GM12878 (cell line): ENCODE measurements around the gene CTNNA2. TPM values are rescaled to one million over a fixed set of nuclear protein-coding genes. Genes with fewer than 3 reads are reported as not detected.

ENCODE experiments used
- ATF2 ChIP-seq: IDR thresholded peaks from 2 replicates; pipeline ENCODE4 v1.6.1; 2012; ENCODE audit warnings: low read length, inconsistent platforms
- BRCA1 ChIP-seq: IDR thresholded peaks from 2 replicates; pipeline ENCODE4 v1.6.1; 2011; ENCODE audit warnings: low read depth, low read length, improper control_type of control experiment
- CBX3 ChIP-seq: fragments of 200-600 bp; sonication (generic); IDR thresholded peaks from 2 replicates; pipeline ENCODE4 v1.6.1; 2016; ENCODE audit warnings: low read depth, borderline replicate concordance
- CBX5 ChIP-seq: sonication (generic); IDR thresholded peaks from 2 replicates; pipeline ENCODE4 v1.6.1; 2016; ENCODE audit warnings: low read depth, moderate library complexity, mild to moderate bottlenecking, inconsistent platforms
- CEBPB ChIP-seq, 2 experiments: fragments of 150-350 bp in 1 of 2; IDR thresholded peaks; 2 replicates each; pipeline ENCODE4 v1.6.1; 2012 to 2014; ENCODE audit warnings: low read depth in 2 of 2, low read length in 2 of 2, borderline replicate concordance in 1 of 2, inconsistent platforms in 1 of 2
- CEBPZ ChIP-seq: fragments of 150-350 bp; IDR thresholded peaks from 2 replicates; pipeline ENCODE4 v1.6.1; 2016; ENCODE audit warnings: low read depth, low read length
- DPF2 ChIP-seq: fragments of 450-650 bp; IDR thresholded peaks from 2 replicates; pipeline ENCODE4 v1.6.1; 2017; ENCODE audit warnings: mild to moderate bottlenecking
- EP300 ChIP-seq, 2 experiments: fragments of 150-350 bp in 1 of 2; IDR thresholded peaks; 2 replicates each; pipeline ENCODE4 v1.6.1; 2011 to 2012; ENCODE audit warnings: low read depth in 2 of 2, low read length in 2 of 2, borderline replicate concordance in 1 of 2, improper control_type of control experiment in 1 of 2, inconsistent platforms in 1 of 2; ENCODE audit not compliant: control insufficient read depth in 1 of 2
- FOXK2 ChIP-seq: fragments of 450-650 bp; IDR thresholded peaks from 2 replicates; pipeline ENCODE4 v1.6.1; 2017; ENCODE audit warnings: mild to moderate bottlenecking, moderate library complexity
- IKZF2 ChIP-seq, 2 experiments: fragments of 450-650 bp; IDR thresholded peaks; 2 replicates each; pipeline ENCODE4 v1.6.1; 2017; ENCODE audit warnings: mild to moderate bottlenecking in 2 of 2, moderate library complexity in 2 of 2
- MLLT1 ChIP-seq: fragments of 450-650 bp; IDR thresholded peaks from 2 replicates; pipeline ENCODE4 v1.6.1; 2016; ENCODE audit warnings: mild to moderate bottlenecking
- NFIC ChIP-seq: IDR thresholded peaks from 2 replicates; pipeline ENCODE4 v1.6.1; 2012; ENCODE audit warnings: low read depth, mild to moderate bottlenecking, inconsistent platforms, low read length, moderate library complexity
- SKIL ChIP-seq: fragments of 450-650 bp; IDR thresholded peaks from 2 replicates; pipeline ENCODE4 v1.6.1; 2017; ENCODE audit warnings: mild to moderate bottlenecking, low read depth, inconsistent platforms; ENCODE audit not compliant: poor library complexity, severe bottlenecking
- SRF ChIP-seq, 2 experiments: IDR thresholded peaks; 2 replicates each; pipeline ENCODE4 v1.6.1; 2011; ENCODE audit warnings: low read depth in 2 of 2, low read length in 2 of 2, mild to moderate bottlenecking in 1 of 2, moderate library complexity in 1 of 2
- WRNIP1 ChIP-seq: IDR thresholded peaks from 2 replicates; pipeline ENCODE4 v1.6.1; 2011; ENCODE audit warnings: low read depth, low read length, improper control_type of control experiment, borderline replicate concordance
- YBX1 ChIP-seq: fragments of 450-650 bp; IDR thresholded peaks from 2 replicates; pipeline ENCODE4 v1.6.1; 2016; ENCODE audit warnings: antibody characterized with exemption
- ZNF274 ChIP-seq: IDR thresholded peaks from one replicate; pipeline ENCODE4 v1.8.0; 2011; ENCODE audit not compliant: insufficient read length, insufficient read depth
- ZSCAN29 ChIP-seq: fragments of 450-650 bp; IDR thresholded peaks from 2 replicates; pipeline ENCODE4 v1.6.1; 2017; ENCODE audit warnings: mild to moderate bottlenecking, moderate library complexity
- polyA plus RNA-seq, 11 experiments: library from polyadenylated mRNA; depleted of rRNA in 4 of 11; unstranded in 6 of 11; stranded (reverse) in 5 of 11; fragments of >200 nt; fragmentation: Nextera tagmentation in 4 of 11; fragmentation: Illumina TruSeq in 1 of 11; extraction: Ambion mirVana in 4 of 11; extraction: Trizol in 1 of 11; gene quantifications; 1 replicate in 1 of 11; 2 replicates in 10 of 11; pipeline versions ENCODE4 v1.2.1 to v1.2.3, GENCODE V29; 2011 to 2016; ENCODE audit warnings: inconsistent platforms in 2 of 11, missing spikeins in 2 of 11, low read depth in 1 of 11
- total RNA-seq, 4 experiments: library from RNA; depleted of rRNA in 3 of 4; stranded (reverse); fragments of >200 nt in 3 of 4; fragmentation: Illumina TruSeq in 1 of 4; extraction: Trizol in 1 of 4; gene quantifications; 2 replicates each; pipeline versions ENCODE4 v1.2.1 to v1.2.3, GENCODE V29; 2013 to 2021

The CTNNA2 gene
- total and polyA plus RNA-seq, 10 of the 15 experiments (the other 5 are each of a cell fraction or from before 2014, with no cell fraction given): 2.4 to 36.2 (median 6.6) TPM

- TF ChIP-seq CEBPZ (no peak), IKZF2 (IDR thresholded peaks at IDR 0.05) (peak; percentile 96 to 98), SRF (IDR thresholded peaks at IDR 0.05; ENCODE audit: low read depth in 2 of 2, low read length in 2 of 2) (0 out of 4 replicates have a peak, but pooled peaks of 1 of the 2 experiments have one; percentile 27), ZNF274 (no peak), BRCA1 (no peak), CEBPB (IDR thresholded peaks at IDR 0.05; ENCODE audit: borderline replicate concordance in 1 of 2, low read depth in 2 of 2, low read length in 2 of 2) (peak in 1 of 2 experiments; percentile 62; a peak in 1 of 4 replicates), CBX5 (no peak), NFIC (peak; percentile 80), DPF2 (peak; percentile 94), ZSCAN29 (no peak), WRNIP1 (no peak), FOXK2 (no peak), YBX1 (no peak), CBX3 (no peak), SKIL (no peak), ATF2 (peak; percentile 88), MLLT1 (no peak), EP300 (IDR thresholded peaks at IDR 0.05; ENCODE audit: borderline replicate concordance in 1 of 2, control insufficient read depth in 1 of 2, low read depth in 2 of 2, low read length in 2 of 2) (peak; percentile 86 to 96)
Observed at GRCh38 chr2:80530442-80531064, 1017.7 kb downstream of the CTNNA2 start (continued).
